HTR-8/SVneo (cell line): ENCODE results near the gene ALMS1.

Experiments used
- DNase-seq: peaks from one replicate; pipeline ENCODE4 v3.0.0; 2011; ENCODE audit warnings: low spot score, mixed read lengths; ENCODE audit not compliant: insufficient read length
- FAIRE-seq: peaks from 2 replicates; lab custom pipeline; 2011; peaks lifted over from hg19 to GRCh38; lab: Jason Lieb, UNC

ALMS1 gene

GRCh38 chr2:73652348-73652747, 266.7 kb downstream of the ALMS1 start:
- FAIRE-seq (no peak), DNase-seq (no peak)

GRCh38 chr2:73654175-73654574, 268.5 kb downstream of the ALMS1 start:
- DNase-seq (no peak), FAIRE-seq (no peak)
